Left renal cortex interstitium (tissue), 4 donors: Measurements from ENCODE around the gene SRGAP2B. TPM values are rescaled to one million over a fixed set of nuclear protein-coding genes. Genes with fewer than 3 reads are reported as not detected.
"Not testable (repeated sequence)": the region's sequence is repeated elsewhere in the genome, so short reads cannot be mapped to it uniquely, and the experiment has no call there.

Experiments
- DNase-seq, 4 donors: peaks; one replicate each; pipeline ENCODE4 v3.0.0-alpha.2; 2013; ENCODE audit warnings: low read depth in 4 of 4, low spot score in 2 of 4, missing footprints in 1 of 4
- polyA plus RNA-seq, 4 donors: library from polyadenylated mRNA; unstranded; fragments of 120-200 nt; gene quantifications; one replicate each; pipeline ENCODE4 v1.2.1, GENCODE V29; 2013; ENCODE audit not compliant: insufficient read length in 4 of 4

Gene SRGAP2B
- polyA plus RNA-seq, 4 donors, result 19.8 to 46.9 (median 33.8) TPM

DNA sequence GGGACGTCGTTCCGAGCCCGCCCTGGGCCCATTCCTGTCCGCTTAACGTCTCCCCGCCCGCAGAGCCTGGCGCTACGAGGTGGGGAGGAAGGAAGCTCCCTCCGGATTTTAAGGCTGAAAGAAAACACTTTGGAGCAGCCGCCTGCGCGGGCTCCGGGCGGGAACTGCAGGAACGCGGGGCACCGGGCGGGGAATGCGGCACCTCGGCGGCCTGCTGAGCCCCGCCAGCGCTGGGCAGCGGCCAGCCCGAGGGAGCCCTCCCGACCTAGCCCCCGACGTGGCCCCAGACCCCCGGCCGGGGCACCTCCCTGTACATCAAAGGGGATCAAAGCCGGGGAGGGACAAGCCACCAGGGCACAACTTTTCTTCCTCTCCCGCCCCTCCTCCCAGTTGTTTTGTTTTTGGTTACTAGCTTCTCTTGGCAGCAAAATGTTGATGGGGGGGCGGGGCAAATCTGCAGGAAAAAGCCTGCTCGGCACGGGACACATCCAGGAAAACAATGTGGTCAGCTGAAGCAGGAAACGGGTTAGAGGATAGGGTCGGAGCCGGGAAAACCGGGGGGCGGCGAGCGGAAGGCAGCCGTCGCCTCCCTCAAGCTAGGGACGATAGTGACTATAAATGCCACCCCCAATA, 1.5 kb downstream of the SRGAP2B start:
- not testable (repeated sequence) for DNase-seq

DNA sequence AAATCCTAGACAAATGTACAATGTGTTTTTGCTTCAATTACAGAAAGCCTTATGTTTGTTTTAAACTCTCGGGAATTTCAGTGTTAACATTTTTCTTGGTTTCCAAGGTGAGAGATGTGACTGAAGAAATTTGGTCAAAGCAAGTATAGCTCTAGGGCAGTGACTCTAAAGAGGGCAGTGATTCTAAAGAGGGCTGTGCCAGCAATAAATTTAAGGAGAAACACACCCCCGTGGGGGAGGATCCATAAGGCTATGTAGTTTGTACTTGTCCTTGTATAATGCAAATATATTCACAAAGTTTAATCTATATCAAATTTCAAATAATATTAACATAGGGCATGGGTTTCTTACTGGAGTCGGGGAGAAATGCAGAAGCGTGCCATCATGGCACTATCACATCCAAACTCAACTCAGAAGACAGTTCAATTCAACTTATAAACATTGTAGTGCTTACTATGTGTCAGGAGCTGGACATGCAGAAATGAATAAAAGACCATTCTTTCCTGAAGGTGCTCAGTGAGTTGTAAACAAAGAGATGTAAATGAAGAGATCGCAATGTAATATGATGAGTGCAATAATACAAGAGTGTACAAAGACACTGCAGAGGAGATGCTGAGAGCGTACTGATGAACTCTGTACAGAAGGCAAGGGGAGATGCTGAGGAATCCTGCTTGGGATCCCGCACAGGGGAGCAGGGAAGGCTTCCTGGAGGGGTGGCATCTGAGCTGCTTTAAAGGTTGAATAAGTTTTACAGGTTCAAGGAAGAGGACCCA, 12.5 kb downstream of the SRGAP2B start:
- not testable (repeated sequence) for DNase-seq

DNA sequence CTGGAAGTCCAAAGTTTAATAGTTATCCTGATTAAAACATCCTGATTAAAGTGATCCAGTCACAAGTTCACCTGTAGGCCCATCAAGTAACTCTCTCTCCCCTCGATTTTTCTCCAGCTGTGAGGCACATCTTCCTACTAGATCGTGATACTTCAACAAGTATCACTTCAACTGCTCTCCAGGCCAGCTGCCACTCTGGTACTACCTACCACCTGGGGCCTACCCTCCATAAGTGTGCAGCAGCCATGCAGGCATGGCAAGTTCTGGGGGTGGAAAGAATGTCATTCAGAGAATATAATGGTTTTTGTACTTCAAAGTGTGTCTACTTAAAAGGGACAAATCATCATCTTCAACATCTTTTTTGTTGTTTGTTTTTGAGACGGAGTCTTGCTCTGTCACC, 14.9 kb downstream of the SRGAP2B start:
- not testable (repeated sequence) for DNase-seq

DNA sequence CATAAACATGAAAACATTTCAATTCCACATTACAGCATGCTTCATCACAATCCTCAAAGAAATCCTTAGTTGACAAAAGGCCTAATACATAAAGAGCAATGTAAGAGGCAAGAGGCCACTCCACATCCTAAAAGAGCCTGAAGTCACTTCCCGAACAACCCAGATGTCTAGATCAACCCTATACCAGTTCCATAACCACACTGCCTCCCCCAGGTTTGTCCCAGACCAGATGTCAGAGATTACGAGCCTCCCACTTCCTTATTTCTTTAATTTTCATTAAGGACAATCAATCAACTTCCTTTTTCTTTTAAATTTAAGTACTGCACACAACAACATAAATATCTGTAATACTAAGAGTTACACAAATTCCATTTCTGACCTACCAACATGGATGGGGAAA, 15.4 kb downstream of the SRGAP2B start:
- DNase-seq, result not testable (repeated sequence)

DNA sequence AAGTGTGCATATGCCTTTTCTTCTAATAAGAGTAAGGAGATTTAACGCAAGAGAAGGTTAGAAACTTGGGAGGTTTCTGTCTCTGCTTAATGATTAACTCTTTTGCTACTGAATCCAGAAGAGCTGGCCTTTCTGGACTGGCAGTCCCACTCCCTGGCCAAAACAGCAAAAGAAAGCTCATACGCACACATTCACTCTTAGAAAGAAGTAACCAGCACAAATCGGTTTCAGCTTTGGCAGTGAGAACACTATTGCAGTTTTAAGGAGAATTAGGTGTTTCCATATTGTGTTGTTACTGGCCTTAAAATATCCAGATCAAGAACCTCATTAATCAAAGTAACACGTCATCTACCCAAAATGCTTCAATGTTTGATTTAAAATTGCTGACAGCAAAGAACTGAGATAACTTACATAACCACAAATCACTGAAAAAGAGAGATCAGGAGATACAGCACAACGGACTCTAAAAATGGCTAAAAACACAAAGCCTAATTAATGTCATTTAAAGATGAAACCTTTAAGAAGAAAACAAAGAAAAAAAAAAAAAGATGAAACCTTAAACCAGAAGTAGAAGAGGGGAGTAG, 16.2 kb downstream of the SRGAP2B start:
- not testable (repeated sequence) for DNase-seq

DNA sequence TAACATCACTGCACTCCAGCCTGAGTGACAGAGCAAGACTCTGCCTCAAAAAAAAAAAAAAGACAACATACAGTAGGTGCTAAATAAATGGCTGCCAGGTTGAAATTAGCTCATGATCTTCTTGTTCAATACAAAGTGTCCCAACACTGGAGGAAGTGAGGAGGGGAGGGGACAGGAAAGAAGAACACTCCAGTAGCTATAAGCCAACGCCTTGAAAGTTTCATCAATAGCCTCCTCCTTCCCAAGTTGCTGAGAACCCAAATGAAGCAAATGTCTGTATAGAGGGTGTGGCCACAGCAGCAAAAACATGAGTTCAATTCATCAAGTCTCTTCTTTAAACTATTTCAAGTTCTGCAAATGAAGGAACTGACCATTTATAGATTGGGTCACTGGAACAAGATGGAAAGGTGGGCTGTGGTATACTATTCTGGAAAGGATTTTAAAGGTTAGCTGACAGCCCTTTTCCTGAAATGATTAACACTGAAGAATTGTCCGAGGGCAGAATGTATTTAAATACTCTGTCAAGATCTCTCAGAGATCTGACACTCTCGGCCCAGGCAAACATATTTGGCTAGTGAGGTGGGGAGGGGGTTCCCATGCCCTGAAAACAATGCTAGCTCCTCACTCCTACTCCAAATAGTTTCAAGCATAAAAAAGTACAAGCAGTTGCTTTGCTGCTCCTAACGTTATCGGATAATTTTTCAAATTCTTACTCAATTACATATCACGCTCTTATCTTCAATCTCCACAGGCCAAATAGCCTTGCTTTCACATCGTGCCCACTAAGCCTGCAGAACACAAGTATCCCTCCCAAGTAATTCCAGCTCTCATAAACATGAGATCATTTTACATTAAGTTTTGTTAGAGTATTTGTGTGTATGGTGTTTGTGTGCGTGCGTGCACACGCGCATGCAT, 17.0 kb downstream of the SRGAP2B start:
- not testable (repeated sequence) for DNase-seq

DNA sequence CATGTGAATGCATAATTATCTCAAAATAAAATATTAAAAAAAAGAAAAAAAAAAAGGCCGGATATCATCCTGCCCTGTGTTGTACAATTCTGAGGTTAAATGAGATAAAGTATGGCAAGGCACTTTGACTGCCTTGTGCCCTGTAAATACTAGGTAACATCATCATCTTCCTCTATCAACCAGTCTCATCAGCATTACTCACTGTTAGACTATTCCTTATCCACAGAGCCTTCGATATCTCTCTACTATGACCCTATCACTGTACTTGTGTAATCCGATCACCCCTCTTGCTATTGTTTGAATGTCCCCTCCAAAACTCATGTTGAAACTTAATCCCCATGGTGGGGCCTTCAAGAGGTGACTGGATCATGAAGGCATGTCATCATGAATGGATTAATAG, 18.3 kb downstream of the SRGAP2B start:
- not testable (repeated sequence) for DNase-seq

DNA sequence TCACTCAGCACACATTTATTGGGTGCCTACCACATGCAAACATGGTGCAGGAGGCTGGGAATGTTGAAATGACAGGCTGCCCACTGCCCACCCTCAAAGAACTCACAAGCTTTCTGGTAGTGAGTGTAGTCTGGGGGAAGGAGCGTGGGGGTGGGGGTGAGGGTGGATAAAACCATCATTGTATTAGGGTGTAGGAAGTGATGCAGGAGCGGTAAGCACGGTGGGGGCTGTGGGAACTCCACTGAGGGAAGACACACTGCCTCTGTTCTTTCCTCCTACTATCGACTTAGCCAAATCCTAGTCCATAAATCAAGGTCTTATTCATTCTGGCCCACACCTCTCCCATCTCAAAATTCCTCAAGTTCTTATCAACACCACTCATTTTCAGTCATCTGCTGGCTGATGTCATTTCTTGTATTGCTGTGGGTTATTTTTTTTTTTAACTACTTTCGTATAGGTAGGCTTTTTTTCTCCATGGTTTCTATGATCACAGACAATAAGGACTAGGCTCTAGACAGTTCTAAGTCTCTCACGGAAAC, 21.0 kb downstream of the SRGAP2B start:
- DNase-seq, result not testable (repeated sequence)

DNA sequence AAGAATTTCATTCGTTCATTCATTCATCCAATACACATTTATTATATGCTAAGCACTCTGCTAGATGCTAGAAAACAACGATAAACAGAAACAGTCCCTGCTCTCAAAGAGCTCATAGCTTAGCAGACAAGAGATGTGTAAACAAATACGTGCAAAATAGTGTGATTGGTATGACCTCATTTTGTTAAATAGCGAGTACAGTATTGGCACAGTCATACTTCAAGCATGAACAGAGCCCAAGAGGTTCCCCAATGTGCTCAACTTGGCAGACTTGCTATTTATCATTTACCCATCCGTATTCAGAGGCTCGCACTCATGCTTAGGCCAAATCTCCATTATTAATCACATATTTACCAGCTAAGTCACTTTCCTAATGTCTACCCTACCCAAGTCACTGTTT, 23.6 kb downstream of the SRGAP2B start:
- DNase-seq, result not testable (repeated sequence)

DNA sequence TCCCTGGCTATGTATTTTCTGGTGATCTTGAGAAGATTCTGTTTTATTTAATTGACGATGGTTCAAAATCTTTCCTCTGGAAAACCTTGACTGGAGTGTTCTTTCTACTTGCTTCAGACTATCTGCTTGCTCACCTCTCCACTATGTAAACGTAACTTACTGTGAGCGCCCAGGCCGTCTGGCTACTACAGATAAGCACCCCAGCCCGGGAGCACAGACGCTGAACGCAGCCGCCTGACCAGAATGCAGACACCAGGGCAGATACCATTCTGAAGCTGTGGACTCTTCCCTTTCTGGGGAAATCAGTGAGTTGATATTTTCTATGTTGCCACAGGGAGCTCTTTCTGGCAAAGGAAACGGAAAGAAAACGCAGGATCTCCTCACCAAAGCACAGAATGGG, 28.6 kb downstream of the SRGAP2B start:
- not testable (repeated sequence) for DNase-seq

DNA sequence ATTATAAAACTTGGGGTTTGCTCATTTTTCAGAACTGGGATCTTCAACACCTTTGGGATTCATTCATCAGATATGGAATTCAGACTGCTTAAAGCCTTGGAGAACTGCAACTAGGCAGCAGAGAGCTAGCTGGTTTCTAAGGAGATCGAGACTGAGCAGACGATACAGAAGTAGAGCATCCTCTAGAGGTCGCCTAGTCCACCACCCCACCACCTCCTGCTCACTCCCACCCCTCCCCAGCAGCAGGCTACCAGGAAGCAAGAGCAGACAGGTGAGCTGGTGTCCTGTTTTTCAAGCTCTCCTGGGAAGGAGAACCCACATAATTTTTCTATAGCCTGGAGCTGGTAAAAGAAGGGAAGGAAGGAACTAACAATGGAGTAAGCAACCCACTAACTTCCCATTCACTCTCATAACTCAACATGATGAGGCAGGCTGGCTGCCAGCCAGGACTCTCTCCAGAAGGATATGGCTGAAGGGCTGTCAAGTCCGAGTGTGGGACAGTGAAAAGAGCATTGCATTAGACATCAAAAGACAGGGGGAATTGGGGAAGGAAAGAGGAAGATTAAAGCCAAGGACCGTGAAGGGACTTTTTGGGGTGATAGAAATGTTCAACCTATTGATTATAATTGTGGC, 29.8 kb downstream of the SRGAP2B start:
- not testable (repeated sequence) for DNase-seq

DNA sequence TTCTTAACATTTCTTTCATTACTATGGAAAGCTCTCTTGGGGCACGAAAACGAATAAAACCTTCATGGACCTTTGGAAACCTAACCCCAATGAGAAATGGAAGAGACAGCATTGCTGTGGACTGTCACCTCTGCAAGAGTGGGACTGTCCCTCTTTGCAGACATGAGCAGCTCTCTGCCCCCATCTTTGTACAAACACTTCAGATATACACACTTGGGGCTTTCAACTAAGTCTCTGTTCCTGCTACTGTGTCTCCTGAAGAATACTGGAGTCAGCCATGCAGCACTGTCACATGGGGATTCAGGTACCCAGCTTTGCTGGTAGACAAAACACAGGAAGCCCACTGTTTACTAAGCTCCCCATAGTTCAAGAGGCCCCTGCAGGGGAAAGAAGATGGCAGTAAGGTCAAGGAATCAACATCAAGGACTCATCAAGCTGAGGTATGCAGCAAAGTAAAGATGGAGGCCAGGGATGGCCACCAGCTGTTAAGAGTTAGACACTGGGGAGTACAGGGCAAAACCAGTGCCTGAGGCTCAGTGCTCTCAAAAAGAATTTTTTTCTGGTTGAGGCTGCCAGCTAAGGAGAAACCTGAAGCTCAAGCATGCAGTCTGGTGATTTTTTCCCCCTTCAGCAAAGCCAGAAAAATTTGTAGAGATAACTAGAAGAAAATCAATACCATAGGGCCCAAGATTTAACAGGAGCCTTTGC, 31.0 kb downstream of the SRGAP2B start:
- not testable (repeated sequence) for DNase-seq

DNA sequence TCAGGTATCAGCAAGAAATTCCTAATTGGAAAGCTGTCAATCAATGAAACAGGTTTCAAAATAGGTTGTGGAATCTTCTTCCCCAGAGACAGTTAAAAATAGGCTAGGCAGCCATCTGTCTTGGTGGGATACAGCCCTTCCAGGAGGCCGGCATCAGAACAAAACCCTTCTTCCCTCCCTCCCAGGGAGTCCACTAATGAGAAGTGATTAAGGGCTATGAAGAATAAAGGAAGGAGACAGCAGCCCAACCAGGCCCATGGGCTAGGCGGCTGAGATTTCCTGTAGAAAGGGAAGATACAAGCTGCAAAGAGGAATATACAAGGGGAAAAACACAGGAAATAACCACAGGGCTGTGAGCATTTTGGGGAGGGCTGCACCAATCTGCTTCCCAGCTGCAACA, 31.8 kb downstream of the SRGAP2B start:
- DNase-seq, result not testable (repeated sequence)

DNA sequence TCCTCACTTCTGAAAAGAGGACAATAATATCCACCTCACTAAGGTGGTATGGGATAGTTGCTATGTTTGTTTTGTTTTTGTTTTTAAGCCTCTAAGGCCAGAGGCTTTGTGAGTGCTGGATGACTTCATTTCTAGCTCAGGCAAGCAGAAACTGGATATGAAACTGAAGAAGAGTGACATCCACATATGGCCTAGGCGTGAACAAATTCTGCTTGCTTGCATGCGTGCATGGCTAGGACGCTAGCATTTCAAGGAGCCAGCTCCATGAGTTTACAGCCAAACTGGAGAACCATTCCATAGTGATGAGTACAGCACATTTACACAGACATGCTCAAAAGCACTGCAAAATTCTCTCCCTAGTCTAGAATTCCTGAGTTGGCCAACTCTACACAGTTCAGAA, 36.9 kb downstream of the SRGAP2B start:
- not testable (repeated sequence) for DNase-seq

DNA sequence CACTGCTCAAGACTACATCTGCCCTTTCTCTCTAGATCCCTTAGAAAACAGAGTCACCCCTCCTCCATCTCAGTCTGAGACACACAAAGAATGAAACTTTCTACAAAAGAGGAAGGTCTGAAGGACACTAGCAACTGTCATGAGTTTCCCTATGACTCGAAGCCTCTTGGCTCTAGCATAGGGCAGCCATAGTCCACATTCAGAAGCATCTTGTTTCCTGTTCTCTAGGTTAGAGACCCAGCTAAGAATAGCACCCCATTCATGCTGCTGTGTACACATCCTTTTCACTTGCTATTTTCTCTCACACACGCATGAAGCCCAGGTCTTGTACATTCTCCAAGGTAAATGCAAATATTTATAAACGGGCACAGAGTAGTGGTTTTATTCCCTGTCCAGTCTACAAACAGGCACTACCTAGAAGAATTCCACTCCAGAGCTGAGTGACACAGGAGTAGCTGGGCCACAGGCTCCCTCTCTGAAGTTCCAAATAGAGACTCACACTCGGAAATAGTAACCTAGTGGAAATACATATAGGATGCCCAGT, 39.8 kb downstream of the SRGAP2B start:
- DNase-seq, result not testable (repeated sequence)

DNA sequence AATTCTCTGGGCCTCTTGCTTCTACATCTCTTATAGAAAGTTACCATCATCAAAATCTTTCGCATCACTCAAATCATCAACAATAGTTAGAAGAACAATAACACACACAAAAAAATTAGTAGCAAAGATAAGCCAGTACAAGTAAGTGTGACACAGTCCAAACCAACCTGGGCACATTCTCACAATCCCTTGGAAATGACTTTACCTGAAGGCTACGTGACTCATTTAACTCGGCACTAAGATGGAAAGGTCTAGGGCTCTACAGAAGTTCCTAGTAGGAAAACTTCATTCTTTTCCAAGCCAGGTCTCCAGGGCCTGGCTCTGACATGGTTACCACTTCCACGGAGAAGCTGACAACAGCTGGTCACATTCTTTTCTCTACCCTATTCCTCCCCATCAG, 41.7 kb downstream of the SRGAP2B start:
- not testable (repeated sequence) for DNase-seq

DNA sequence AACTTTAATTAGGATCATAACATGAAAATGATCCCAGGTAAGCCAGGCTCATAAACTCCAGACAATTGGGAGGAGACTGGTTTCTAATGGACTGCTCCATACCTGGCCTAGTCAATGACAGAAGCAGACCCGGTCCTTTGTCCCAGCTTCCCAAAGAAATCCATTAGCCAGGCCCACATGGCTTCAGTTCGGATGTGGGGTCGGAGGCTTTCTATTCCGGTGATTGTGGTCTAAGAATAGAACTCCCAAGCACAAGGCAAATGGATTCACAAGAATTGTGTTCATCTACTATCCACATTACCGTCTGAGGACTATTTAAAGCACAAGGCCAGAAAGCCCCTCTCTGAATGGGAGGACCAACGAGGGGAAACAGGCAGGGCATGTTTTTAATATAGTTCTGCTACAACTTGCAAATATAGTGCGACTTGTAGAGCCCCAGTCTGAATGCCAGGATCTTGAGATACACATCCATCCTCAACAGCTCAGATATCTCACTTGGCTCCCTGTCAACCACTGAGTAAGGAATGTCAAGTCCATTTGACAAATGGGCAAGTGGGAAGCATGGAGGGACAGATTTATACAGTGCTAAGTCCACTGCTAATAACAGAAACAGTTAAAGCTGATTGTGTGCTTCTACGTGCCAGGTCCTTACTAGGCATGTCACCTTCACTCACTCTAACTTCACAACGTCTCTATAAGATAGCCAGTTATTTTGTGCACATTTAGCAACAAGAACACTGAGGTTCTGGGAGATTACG, 42.9 kb downstream of the SRGAP2B start:
- not testable (repeated sequence) for DNase-seq

DNA sequence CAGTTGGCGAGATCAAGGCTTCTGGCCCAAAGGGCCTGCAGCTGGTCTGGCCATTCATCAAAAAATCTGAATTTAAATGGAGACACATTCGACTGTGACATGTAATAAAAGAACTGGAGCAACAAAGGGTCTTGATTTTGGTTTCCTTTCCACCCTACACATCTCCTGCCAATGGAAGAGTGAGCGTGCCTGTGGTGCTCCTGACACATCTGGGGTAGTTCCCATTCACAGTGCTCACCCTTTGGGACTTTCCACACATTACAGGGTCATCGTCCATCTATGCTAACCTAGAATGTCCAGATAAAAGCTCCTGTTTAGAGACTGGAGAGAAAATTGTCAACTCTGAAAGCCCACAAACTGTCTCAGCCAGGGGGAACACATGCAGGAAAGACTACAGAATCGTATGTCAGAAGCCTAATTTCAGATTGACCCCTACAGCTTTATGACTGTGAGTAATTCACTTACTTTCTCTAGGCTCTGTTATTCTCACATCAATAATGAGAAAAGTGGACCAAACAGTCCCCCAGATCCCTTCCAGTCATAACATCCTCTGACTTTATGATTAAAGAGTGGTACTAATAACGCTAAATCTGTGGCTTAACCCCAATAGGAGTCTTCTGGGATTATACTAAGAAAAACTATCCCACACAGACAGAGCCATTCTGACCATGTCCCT, 46.8 kb downstream of the SRGAP2B start:
- not testable (repeated sequence) for DNase-seq
